ENCODE measurements around the gene ATG7.

The ATG7 gene

GRCh38 chr3:11235385-11235784, 36.8 kb upstream of the ATG7 start:
- no peak for DNase-seq (ENCODE audit: low read depth, low spot score)
- Histone ChIP-seq H3K36me3 (ENCODE audit: insufficient read depth, insufficient read length, low read length) (no peaks in the 10 kb centered on the region), H3K4me3 (ENCODE audit: insufficient read length, low read depth) (no peak overlapping the region), H3K4me1 (ENCODE audit: insufficient read depth, insufficient read length) (no peaks in the 10 kb centered on the region), H3K9me3 (ENCODE audit: insufficient read depth, low read length) (no peaks in the 10 kb centered on the region; the same call in 1 of the 2 replicates), H3K9ac (ENCODE audit: insufficient read length, low read depth) (no peak overlapping the region), H3K27me3 (ENCODE audit: insufficient read depth, insufficient read length) (no peaks in the 10 kb centered on the region)
- no peak for TF ChIP-seq SUZ12 (IDR thresholded peaks at IDR 0.05; ENCODE audit: extremely low read depth, insufficient read depth, insufficient read length)
- no peak for TF ChIP-seq YY1 (IDR thresholded peaks at IDR 0.05; ENCODE audit: insufficient read depth, insufficient read length)
- TF ChIP-seq ZNF274 (IDR thresholded peaks at IDR 0.05; ENCODE audit: low read depth, low read length): no peak

DNA sequence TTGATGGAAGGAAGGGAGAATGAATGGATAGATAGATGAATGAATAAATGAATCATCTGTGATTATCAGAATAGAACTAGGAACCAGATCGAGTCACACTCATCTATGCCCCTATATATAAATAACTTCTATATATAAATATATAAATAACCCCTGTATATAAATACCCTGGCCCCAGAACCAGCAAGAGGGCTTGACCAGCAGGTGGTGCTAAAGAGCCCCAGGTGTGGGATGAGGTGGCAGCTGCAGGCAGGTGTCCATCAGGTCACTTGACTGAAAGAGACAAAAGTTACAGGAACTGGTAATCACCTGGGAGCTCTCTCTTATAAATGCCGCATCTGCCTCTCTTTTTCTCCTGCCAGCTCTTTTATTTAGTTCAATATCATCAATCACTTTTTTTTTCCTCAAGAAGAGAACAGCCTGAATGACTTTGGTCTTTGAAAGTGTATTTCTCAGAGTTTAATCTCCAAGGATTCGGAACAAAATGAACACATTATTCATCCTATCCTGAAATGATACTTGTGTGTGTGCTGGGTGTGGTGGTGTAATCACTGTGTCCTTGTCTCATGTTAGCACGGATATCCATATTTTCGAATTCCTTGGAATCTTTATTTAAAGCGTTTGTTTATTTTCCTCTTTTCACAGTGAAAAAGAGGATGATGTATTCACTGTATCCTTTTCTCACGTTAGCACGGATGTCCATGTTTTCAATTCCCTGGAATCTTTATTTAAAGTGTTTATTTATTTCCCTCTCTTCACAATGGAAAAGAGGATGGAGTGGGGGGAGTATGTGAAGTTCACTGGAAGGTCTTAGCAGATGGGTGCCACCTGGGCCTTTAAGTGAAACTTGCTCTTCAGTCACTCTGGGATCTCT, 35.4 kb upstream of the ATG7 start:
- no peaks in the 10 kb centered on the region for H3K27me3 ChIP-seq (ENCODE audit: insufficient read depth, insufficient read length)
- no peaks in the 10 kb centered on the region for H3K36me3 ChIP-seq (ENCODE audit: insufficient read depth, insufficient read length, low read length)
- no peak overlapping the region for H3K9ac ChIP-seq (ENCODE audit: insufficient read length, low read depth)
- no peaks in the 10 kb centered on the region; the same call in 1 of the 2 replicates for H3K9me3 ChIP-seq (ENCODE audit: insufficient read depth, low read length)
- no peak overlapping the region for H3K4me3 ChIP-seq (ENCODE audit: insufficient read length, low read depth)
- TF ChIP-seq ZNF274 (IDR thresholded peaks at IDR 0.05; ENCODE audit: low read depth, low read length): no peak
- TF ChIP-seq SUZ12 (IDR thresholded peaks at IDR 0.05; ENCODE audit: extremely low read depth, insufficient read depth, insufficient read length): no peak
- TF ChIP-seq YY1 (IDR thresholded peaks at IDR 0.05; ENCODE audit: insufficient read depth, insufficient read length): no peak
- H3K4me1 ChIP-seq (ENCODE audit: insufficient read depth, insufficient read length): no peaks in the 10 kb centered on the region
- DNase-seq (ENCODE audit: low read depth, low spot score): peak; percentile 40

GRCh38 chr3:11238060-11238459, 34.1 kb upstream of the ATG7 start:
- no peak for DNase-seq (ENCODE audit: low read depth, low spot score)
- H3K4me3 ChIP-seq (ENCODE audit: insufficient read length, low read depth): no peak overlapping the region
- no peak overlapping the region for H3K9ac ChIP-seq (ENCODE audit: insufficient read length, low read depth)
- no peaks in the 10 kb centered on the region for H3K4me1 ChIP-seq (ENCODE audit: insufficient read depth, insufficient read length)
- no peaks in the 10 kb centered on the region for H3K36me3 ChIP-seq (ENCODE audit: insufficient read depth, insufficient read length, low read length)
- no peaks in the 10 kb centered on the region; the same call in 1 of the 2 replicates for H3K9me3 ChIP-seq (ENCODE audit: insufficient read depth, low read length)
- TF ChIP-seq SUZ12 (IDR thresholded peaks at IDR 0.05; ENCODE audit: extremely low read depth, insufficient read depth, insufficient read length) (no peak), ZNF274 (IDR thresholded peaks at IDR 0.05; ENCODE audit: low read depth, low read length) (no peak), YY1 (IDR thresholded peaks at IDR 0.05; ENCODE audit: insufficient read depth, insufficient read length) (no peak)
- no peaks in the 10 kb centered on the region for H3K27me3 ChIP-seq (ENCODE audit: insufficient read depth, insufficient read length)

- H3K36me3 ChIP-seq (ENCODE audit: insufficient read depth, insufficient read length, low read length): no peaks in the 10 kb centered on the region
- no peaks in the 10 kb centered on the region for H3K27me3 ChIP-seq (ENCODE audit: insufficient read depth, insufficient read length)
- no peak overlapping the region for H3K9ac ChIP-seq (ENCODE audit: insufficient read length, low read depth)
- no peaks in the 10 kb centered on the region for H3K4me1 ChIP-seq (ENCODE audit: insufficient read depth, insufficient read length)
- TF ChIP-seq ZNF274 (IDR thresholded peaks at IDR 0.05; ENCODE audit: low read depth, low read length) (no peak), SUZ12 (IDR thresholded peaks at IDR 0.05; ENCODE audit: extremely low read depth, insufficient read depth, insufficient read length) (no peak), YY1 (IDR thresholded peaks at IDR 0.05; ENCODE audit: insufficient read depth, insufficient read length) (no peak)
- no peak overlapping the region for H3K4me3 ChIP-seq (ENCODE audit: insufficient read length, low read depth)
- no peak for DNase-seq (ENCODE audit: low read depth, low spot score)
- no peaks in the 10 kb centered on the region; the same call in 1 of the 2 replicates for H3K9me3 ChIP-seq (ENCODE audit: insufficient read depth, low read length)
Measured at GRCh38 chr3:11238880-11239279, 33.3 kb upstream of the ATG7 start.

DNA sequence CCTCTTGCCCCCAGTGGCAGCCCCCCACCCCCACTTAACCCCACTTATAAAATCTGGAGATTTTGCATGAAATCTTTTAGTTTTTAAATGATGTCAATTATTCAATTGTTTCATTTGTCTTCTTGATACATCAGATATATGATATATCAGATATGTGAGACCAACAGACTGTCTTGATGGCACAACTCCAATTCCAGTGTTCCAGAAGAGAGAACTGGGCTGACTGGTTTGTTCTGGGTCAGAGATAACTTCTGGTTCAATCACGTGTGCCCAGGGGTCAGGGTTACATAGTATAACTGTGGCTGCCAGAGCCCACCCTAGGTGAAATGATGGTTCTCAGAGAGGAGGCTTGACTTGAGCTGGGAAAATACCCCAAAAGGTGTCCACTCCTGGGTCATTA, 32.4 kb upstream of the ATG7 start:
- TF ChIP-seq ZNF274 (IDR thresholded peaks at IDR 0.05; ENCODE audit: low read depth, low read length) (no peak), SUZ12 (IDR thresholded peaks at IDR 0.05; ENCODE audit: extremely low read depth, insufficient read depth, insufficient read length) (no peak), YY1 (IDR thresholded peaks at IDR 0.05; ENCODE audit: insufficient read depth, insufficient read length) (no peak)
- H3K9me3 ChIP-seq (ENCODE audit: insufficient read depth, low read length): no peaks in the 10 kb centered on the region; the same call in 1 of the 2 replicates
- H3K4me3 ChIP-seq (ENCODE audit: insufficient read length, low read depth): no peak overlapping the region
- H3K4me1 ChIP-seq (ENCODE audit: insufficient read depth, insufficient read length): no peaks in the 10 kb centered on the region
- no peaks in the 10 kb centered on the region for H3K27me3 ChIP-seq (ENCODE audit: insufficient read depth, insufficient read length)
- H3K36me3 ChIP-seq (ENCODE audit: insufficient read depth, insufficient read length, low read length): no peaks in the 10 kb centered on the region
- DNase-seq (ENCODE audit: low read depth, low spot score): no peak
- H3K9ac ChIP-seq (ENCODE audit: insufficient read length, low read depth): no peak overlapping the region

DNA sequence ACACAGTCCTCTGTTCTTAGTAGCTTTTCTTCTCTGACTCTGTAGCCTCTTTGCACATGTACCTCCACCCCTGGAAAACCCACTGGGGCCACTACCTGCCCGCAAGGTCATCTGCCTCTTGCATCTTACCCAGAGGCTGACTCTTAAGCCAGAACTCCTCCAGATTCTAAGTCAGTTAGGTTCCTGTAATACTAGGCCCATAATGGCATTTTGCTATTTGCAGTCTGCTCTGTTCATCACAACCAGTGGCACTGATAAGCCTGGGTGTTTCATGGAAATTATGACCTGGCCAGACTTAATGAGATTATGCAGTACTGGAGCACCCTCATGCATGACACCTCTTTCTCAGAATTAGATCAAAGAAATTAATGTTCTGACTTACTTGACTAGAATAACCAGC, 31.7 kb upstream of the ATG7 start:
- no peak for DNase-seq (ENCODE audit: low read depth, low spot score)
- no peaks in the 10 kb centered on the region; the same call in 1 of the 2 replicates for H3K9me3 ChIP-seq (ENCODE audit: insufficient read depth, low read length)
- no peaks in the 10 kb centered on the region for H3K27me3 ChIP-seq (ENCODE audit: insufficient read depth, insufficient read length)
- TF ChIP-seq SUZ12 (IDR thresholded peaks at IDR 0.05; ENCODE audit: extremely low read depth, insufficient read depth, insufficient read length) (no peak), ZNF274 (IDR thresholded peaks at IDR 0.05; ENCODE audit: low read depth, low read length) (no peak), YY1 (IDR thresholded peaks at IDR 0.05; ENCODE audit: insufficient read depth, insufficient read length) (no peak)
- no peak overlapping the region for H3K4me3 ChIP-seq (ENCODE audit: insufficient read length, low read depth)
- H3K9ac ChIP-seq (ENCODE audit: insufficient read length, low read depth): no peak overlapping the region
- no peaks in the 10 kb centered on the region for H3K36me3 ChIP-seq (ENCODE audit: insufficient read depth, insufficient read length, low read length)
- no peaks in the 10 kb centered on the region for H3K4me1 ChIP-seq (ENCODE audit: insufficient read depth, insufficient read length)

- no peak for DNase-seq (ENCODE audit: low read depth, low spot score)
- no peaks in the 10 kb centered on the region for H3K4me1 ChIP-seq (ENCODE audit: insufficient read depth, insufficient read length)
- no peak overlapping the region for H3K9ac ChIP-seq (ENCODE audit: insufficient read length, low read depth)
- no peaks in the 10 kb centered on the region; the same call in 1 of the 2 replicates for H3K9me3 ChIP-seq (ENCODE audit: insufficient read depth, low read length)
- H3K4me3 ChIP-seq (ENCODE audit: insufficient read length, low read depth): no peak overlapping the region
- TF ChIP-seq YY1 (IDR thresholded peaks at IDR 0.05; ENCODE audit: insufficient read depth, insufficient read length): no peak
- no peak for TF ChIP-seq SUZ12 (IDR thresholded peaks at IDR 0.05; ENCODE audit: extremely low read depth, insufficient read depth, insufficient read length)
- TF ChIP-seq ZNF274 (IDR thresholded peaks at IDR 0.05; ENCODE audit: low read depth, low read length): no peak
- H3K27me3 ChIP-seq (ENCODE audit: insufficient read depth, insufficient read length): no peaks in the 10 kb centered on the region
- no peaks in the 10 kb centered on the region for H3K36me3 ChIP-seq (ENCODE audit: insufficient read depth, insufficient read length, low read length)
Measured at GRCh38 chr3:11244121-11244677, 28.0 kb upstream of the ATG7 start.
